HG02798 (cell line): ENCODE results near the gene MRPS15.

Source experiments
- ATAC-seq: cut with Tn5 transposase; IDR thresholded peaks from one replicate; pipeline ENCODE4 v1.9.1; 2021; ENCODE audit warnings: mild to moderate bottlenecking; ENCODE audit not compliant: unreplicated experiment, poor library complexity

Gene MRPS15

GRCh38 chr1:36432616-36433015 is 31.6 kb downstream of the MRPS15 start:
- ATAC-seq = no peak

- no peak for ATAC-seq
These were observed 38.4 kb downstream of the MRPS15 start for GRCh38 chr1:36425791-36426190.

GRCh38 chr1:36421649-36422048 is 42.5 kb downstream of the MRPS15 start:
- ATAC-seq = no peak

GRCh38 chr1:36420836-36421317 is 43.3 kb downstream of the MRPS15 start:
- ATAC-seq = peak; percentile 58

- no peak for ATAC-seq
These were observed 43.8 kb downstream of the MRPS15 start for GRCh38 chr1:36420409-36420808.

GRCh38 chr1:36419569-36419968 is 44.6 kb downstream of the MRPS15 start:
- ATAC-seq = no peak

GRCh38 chr1:36419140-36419539 is 45.0 kb downstream of the MRPS15 start:
- ATAC-seq = no peak

GRCh38 chr1:36417931-36418330 is 46.3 kb downstream of the MRPS15 start:
- ATAC-seq = no peak

- ATAC-seq = no peak
These were observed 48.4 kb downstream of the MRPS15 start for GRCh38 chr1:36415661-36416326.

GRCh38 chr1:36414384-36414783 is 49.8 kb downstream of the MRPS15 start:
- no peak for ATAC-seq

GRCh38 chr1:36411674-36412648 is 52.2 kb downstream of the MRPS15 start:
- no peak for ATAC-seq

GRCh38 chr1:36408479-36408878 is 55.7 kb downstream of the MRPS15 start:
- ATAC-seq = no peak

GRCh38 chr1:36406440-36406839 is 57.7 kb downstream of the MRPS15 start:
- ATAC-seq = no peak
